ENCODE measurements around the gene NPFFR1.

Gene NPFFR1

GRCh38 chr10:70283445-70284399, at the start of gene NPFFR1:
Gene NPFFR1 (minus strand): TSS chr10:70284004. CDS start chr10:70283676, 328 bp downstream.
- no peak for DNase-seq (ENCODE audit: low read depth in 2 of 2)

- no peak for DNase-seq (ENCODE audit: low read depth in 2 of 2)
Observed at GRCh38 chr10:70333268-70333667, 49.5 kb upstream of the NPFFR1 start.

GRCh38 chr10:70331486-70332268, 47.9 kb upstream of the NPFFR1 start:
- no peak for DNase-seq (ENCODE audit: low read depth in 2 of 2)

GRCh38 chr10:70331160-70331485, 47.3 kb upstream of the NPFFR1 start:
- DNase-seq (ENCODE audit: low read depth in 2 of 2) = no peak

GRCh38 chr10:70330671-70331070, 46.9 kb upstream of the NPFFR1 start:
- no peak for DNase-seq (ENCODE audit: low read depth in 2 of 2)

- DNase-seq (ENCODE audit: low read depth in 2 of 2) = no peak
Observed at GRCh38 chr10:70328967-70329366, 45.2 kb upstream of the NPFFR1 start.

- DNase-seq (ENCODE audit: low read depth in 2 of 2) = no peak
Observed at GRCh38 chr10:70328018-70328417, 44.2 kb upstream of the NPFFR1 start.

GRCh38 chr10:70324951-70325781, 41.4 kb upstream of the NPFFR1 start:
- DNase-seq (ENCODE audit: low read depth in 2 of 2) = no peak

GRCh38 chr10:70324339-70324861, 40.6 kb upstream of the NPFFR1 start:
- no peak for DNase-seq (ENCODE audit: low read depth in 2 of 2)

GRCh38 chr10:70323697-70324338, 40.0 kb upstream of the NPFFR1 start:
- DNase-seq (ENCODE audit: low read depth in 2 of 2) = no peak

- DNase-seq (ENCODE audit: low read depth in 2 of 2) = peak in 1 of 2 donors; percentile 8
Observed at GRCh38 chr10:70323138-70323696, 39.4 kb upstream of the NPFFR1 start.

GRCh38 chr10:70321897-70322890, 38.4 kb upstream of the NPFFR1 start:
- no peak for DNase-seq (ENCODE audit: low read depth in 2 of 2)

- no peak for DNase-seq (ENCODE audit: low read depth in 2 of 2)
Observed at GRCh38 chr10:70321233-70321632, 37.4 kb upstream of the NPFFR1 start.

GRCh38 chr10:70320751-70321150, 36.9 kb upstream of the NPFFR1 start:
- no peak for DNase-seq (ENCODE audit: low read depth in 2 of 2)

GRCh38 chr10:70319824-70320223, 36.0 kb upstream of the NPFFR1 start:
- DNase-seq (ENCODE audit: low read depth in 2 of 2) = no peak

- DNase-seq (ENCODE audit: low read depth in 2 of 2) = no peak
Observed at GRCh38 chr10:70319183-70319582, 35.4 kb upstream of the NPFFR1 start.

- no peak for DNase-seq (ENCODE audit: low read depth in 2 of 2)
Observed at GRCh38 chr10:70317943-70318318, 34.1 kb upstream of the NPFFR1 start.

- DNase-seq (ENCODE audit: low read depth in 2 of 2) = no peak
Observed at GRCh38 chr10:70317272-70317942, 33.6 kb upstream of the NPFFR1 start.

- DNase-seq (ENCODE audit: low read depth in 2 of 2) = no peak
Observed at GRCh38 chr10:70315815-70316214, 32.0 kb upstream of the NPFFR1 start.
